ENCODE measurements around the gene ALKBH3.

The ALKBH3 gene

GRCh38 chr11:43895601-43896000 lies 15.0 kb downstream of the ALKBH3 start:
- no peak for DNase-seq

DNA sequence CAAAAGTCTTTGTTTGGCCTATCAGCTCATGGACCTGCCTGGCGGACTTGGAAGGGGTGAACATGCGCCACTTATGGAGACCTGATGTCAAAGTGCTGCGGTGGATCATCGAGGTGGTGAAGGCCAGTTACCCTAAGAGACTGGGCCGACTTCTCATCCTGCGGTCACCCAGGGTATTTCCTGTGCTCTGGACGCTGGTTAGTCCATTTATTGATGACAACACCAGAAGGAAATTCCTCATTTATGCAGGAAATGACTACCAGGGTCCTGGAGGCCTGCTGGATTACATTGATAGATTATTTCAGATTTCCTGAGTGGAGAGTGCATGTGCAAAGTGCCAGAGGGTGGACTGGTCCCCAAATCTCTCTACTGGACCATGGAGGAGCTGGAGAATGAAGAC lies 17.9 kb downstream of the ALKBH3 start:
- no peak for DNase-seq

DNA sequence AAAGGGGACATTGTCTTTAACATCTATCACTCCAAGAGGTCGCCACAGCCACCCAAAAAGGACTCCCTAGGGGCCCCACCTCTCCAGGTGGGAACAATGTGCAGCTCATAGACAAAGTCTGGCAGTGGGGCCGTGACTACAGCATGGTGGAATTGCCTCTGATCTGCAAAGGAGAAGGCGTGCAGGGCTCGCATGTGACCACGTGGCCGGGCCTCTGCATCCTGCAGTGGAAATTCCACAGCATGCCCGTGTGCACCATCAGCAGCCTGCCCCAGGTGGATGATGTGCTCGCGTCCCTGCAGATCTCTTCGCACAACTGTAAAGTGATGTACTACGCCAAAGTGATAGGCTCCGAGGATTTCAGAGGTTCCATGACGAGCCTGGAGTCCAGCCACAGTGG lies 18.5 kb downstream of the ALKBH3 start:
- DNase-seq = no peak

DNA sequence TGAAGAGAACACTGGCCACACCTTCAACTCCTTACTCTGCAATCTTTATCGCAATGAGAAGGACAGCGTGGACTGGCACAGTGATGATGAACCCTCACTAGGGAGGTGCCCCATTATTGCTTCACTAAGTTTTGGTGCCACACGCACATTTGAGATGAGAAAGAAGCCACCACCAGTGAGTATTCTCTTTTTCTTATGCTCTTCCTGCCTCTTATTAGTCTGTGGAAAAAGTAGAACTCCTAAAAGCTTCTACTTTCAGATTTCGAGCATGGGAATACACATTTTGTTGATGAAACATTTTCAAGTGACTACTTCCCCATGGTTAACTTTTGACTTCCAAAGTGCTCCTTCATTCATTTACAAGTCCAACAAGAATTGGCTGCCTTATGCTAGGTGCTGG lies 20.9 kb downstream of the ALKBH3 start:
- DNase-seq = no peak

GRCh38 chr11:43903078-43903477 lies 22.4 kb downstream of the ALKBH3 start:
- no peak for DNase-seq

DNA sequence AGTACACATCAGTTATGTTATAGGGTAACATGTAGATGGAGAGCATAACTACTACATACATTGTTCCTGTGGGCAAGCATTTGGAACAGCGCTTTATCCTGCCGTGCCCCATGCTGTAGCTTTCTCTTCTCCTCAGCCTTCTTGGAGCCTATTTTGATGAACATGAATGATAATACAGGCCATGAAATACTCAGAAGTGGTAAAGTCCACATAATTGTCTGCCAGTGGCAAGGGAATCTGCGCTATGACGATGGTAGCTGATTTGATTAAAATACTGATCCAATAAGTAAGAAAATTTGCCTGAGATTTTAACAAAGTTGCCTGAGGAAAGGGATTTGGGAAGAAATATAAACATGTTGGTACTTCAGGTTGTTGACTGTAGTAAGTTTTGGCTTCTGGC lies 23.3 kb downstream of the ALKBH3 start:
- DNase-seq = no peak

GRCh38 chr11:43904742-43905535 lies 24.3 kb downstream of the ALKBH3 start:
- DNase-seq = no peak

DNA sequence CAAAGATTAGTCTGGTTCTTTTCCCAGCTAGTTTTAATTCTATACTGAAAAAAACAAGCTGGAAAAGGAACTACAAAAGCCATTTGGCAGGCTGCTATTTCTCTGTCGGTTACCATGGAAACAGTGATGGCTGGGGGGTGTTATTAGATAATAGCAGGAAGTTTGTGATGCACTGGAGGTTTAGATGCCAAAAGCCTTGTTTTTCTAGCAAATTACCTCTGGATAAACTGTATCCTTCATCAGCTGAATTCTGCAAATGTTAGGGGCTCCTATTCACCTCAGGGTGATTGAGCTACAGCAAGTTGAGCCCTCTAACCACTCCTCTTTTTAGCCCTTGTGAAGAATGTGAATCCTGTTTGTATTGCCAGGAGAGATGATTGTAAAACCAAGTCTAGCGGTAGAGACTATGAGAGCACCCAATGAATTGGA lies 25.2 kb downstream of the ALKBH3 start:
- no peak for DNase-seq

GRCh38 chr11:43907028-43907975 lies 26.7 kb downstream of the ALKBH3 start:
- DNase-seq = no peak

GRCh38 chr11:43908191-43908590 lies 27.6 kb downstream of the ALKBH3 start:
- no peak for DNase-seq

DNA sequence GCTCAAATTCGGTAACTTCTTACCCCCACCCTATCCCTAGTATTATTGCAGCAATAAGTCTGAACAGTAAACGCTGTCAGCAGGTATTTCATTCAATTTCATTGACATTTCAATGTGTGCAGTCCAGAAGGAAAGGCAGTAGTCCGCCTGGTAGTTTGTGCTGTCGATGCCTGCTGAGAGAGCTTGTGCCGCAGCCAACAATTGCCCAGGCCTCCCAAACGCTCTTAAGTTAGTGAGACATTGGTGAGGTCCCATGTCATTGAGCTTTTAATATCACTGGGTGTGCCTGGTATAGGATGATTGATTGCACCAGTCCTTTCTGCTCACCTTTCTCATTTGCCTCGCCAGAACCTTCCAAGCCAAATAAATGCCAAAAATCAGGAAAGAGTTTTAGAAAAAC lies 28.1 kb downstream of the ALKBH3 start:
- DNase-seq = no peak

DNA sequence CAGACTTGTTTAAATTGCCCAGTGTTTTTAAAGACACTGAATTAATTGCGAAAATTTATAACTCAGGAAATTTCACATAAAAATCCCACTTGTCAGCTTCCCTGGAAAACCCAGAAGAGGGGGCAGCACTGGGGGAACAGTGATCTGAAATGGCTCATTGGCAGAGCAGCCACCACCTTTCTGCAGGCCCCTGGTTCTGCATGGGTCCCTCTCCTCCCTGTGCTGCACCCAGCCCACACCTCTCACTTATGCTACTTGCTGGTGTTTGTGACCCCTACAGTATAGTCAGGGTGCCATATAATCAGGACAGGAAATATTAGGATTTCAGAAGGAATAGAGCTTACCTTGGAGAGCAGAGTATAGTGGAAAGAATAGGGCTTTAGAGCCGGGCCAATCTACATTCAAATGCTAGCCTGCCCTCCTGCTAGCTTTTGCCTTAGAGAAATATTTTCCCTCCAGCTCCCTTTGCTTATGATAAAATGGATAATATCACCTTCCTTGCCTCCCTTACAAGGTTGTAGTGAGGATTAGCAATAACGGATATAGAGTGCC lies 33.3 kb downstream of the ALKBH3 start:
- DNase-seq = no peak

DNA sequence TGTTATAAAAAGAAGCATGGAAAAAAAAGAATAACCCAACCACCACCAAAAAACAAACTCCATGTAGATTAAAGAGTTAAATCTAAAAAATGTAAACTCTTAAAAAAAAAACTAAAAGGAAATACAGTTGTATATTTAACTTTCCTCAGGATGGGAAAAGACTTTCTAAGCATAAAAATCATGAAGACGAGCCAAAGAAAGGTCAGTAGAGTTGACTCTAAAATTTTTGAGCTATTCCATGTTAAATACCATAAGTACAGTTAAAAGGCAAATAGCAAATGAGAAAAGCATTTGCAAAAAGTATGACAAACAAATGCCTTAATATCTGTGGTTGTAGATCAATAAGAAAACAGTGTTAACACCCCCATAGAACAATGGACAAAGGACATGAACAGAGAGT lies 33.8 kb downstream of the ALKBH3 start:
- no peak for DNase-seq

DNA sequence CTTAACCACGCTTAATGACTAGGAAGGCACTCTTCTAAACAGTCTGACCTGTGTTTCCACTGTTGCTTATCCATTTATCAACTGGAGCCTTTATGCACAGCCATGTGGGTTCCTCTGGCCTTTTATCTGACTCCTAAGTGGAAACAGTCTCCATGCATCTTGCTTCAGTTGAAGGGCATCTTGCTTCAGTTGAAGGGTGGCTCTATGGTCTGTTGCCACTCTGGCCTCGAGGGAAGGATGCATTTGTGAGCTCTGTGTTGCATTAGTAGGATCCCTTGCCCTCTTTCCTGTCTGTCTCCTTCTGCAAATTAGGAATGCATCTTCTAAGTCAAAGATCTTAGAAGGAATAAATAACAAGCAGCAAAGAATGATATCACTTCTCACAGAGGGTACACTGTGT lies 36.0 kb downstream of the ALKBH3 start:
- no peak for DNase-seq

DNA sequence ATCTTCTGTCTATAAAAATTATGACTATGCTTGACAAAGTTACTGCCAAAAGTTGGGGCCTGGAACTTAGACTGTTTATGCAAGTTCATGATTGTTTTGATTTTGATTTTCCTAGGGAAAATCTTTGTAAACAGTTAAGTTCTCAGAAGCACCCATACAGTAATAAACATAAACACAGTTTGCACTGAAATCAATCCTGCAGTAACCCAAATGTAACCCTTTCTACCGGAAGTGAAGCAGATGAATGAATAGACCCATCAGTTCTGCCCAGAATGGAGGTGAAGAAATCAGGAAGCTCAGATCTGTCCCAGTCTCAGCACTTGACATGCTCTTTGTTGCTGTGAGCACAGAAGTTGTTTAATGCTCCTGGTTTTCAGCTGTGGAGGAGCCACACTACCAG lies 37.2 kb downstream of the ALKBH3 start:
- DNase-seq = no peak

- DNase-seq = no peak
Observed at GRCh38 chr11:43918662-43919061, 38.0 kb downstream of the ALKBH3 start.

DNA sequence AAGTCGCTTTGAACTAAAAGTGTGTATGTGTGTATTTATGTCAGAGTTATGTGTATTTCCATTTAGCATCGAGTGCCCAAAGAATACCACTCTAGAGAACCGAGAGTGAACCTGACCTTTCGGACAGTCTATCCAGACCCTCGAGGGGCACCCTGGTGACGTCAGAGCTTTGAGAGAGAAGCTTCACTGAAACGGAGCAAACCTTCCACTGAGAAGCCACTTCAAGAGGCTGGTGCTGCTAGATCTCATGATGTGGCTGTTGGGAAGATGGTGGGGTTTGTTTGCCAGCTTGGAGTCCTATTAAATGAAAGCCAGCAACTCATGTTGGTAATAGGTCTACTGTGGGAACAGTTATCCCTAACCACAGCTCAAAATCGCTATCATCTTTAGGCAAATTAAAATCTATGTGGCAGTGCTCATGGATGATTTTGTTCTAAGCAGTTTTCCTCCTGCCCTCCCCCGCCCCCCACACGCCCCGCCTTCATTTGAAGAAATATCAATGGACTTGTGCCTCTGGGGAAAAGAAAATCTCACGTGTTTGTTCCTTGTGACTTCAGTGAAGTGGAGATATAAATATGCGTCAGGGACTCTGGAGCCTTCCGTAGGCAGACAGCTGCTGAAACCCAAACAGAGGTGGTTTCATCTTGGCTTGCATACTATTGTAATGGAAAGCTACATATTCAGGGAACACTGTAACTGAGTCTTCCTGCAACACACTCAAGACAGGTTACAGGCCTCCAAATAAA lies 39.4 kb downstream of the ALKBH3 start:
- no peak for DNase-seq

DNA sequence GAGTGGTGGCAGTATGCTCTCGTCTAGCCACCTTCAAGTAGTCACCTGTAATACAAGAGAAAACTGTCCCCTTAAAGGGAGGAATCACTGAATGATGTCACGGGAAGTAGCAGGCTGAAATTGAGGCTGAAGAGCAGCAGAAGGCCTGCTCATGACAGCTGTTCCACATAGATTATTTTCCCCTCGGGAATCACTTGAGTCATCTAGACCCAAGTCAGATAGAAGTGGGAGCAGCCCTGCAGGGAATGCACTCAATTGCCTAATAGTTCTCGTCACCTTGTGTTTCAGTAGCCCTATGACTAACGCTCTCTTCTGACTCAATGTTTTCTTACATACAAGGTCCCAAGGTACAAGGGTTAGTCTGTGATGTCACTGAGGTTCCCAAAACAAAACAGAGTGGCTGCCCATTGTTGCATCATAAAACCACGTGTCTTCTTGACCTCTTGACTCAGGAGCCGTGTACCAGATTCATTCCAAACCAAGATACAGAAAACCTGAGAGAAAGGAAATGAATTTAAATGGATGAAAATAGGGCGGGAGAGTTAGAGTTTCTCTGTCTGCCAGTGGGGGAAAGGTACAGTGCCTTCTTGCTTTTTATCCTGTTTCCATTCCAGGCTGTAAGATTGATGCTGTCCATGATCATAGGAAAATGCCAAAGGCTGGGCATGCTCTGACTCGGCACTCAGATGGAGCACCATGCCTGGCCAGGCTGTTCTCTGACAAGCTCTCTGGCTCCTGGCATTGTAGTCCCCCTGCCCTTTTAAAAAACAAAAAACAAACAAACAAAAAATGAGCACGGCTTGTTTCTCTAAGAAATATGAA lies 40.2 kb downstream of the ALKBH3 start:
- DNase-seq = no peak

GRCh38 chr11:43921561-43922294 lies 41.1 kb downstream of the ALKBH3 start:
- DNase-seq = no peak

DNA sequence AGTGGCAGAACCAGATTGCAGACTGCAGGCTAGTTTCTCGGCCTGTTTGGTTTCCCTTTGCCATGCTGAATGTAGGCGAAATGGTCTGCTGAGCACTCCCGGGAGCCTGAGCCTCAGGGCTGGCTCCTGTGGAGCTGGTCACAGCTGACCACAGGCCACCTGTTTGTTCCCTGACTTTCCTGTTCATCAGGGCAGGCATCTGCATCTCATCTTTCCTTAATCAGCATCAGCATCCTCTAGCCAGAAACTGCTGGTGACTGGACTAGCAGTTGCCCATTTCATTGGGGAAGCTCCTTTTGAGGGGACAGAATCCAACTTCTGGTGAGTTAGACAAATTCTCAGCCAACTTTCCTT lies 41.6 kb downstream of the ALKBH3 start:
- DNase-seq = no peak

DNA sequence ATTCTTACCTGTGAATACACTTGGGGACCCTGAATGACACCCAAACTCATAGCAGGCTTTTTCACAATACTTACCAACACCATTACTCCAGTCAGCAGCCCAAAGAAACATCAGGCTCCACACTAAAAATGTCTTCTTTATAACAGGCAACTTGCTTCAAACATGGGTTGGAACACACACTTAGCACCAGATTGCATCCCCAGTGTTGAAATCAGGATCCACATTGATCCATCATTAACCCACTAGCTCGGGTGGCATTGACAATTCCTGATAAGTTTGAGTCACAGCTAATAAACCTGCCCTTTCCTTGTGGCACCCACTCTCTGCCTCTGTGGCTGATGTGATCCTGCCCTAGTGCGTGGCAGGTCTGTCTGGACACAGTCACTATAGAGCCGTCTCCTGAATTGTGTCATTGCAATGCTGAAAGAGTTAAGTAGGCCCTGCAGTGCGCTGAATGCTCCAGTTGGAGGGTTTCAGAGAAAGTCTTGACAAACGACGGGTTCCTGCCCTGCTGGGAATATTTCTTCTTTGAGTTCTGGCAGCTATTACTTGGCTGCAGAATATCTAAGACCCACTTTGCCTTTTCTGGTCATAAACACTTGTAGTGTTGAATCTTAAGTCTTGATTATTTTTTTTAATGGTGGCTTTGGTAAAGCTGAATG lies 42.2 kb downstream of the ALKBH3 start:
- no peak for DNase-seq

Data from Kasumi-1 (cell line).